HuH-7.5 (cell line): ENCODE results near the gene EXOSC7.

Experiments
- DNase-seq: peaks from one replicate; pipeline ENCODE4 v3.0.0; 2011; ENCODE audit warnings: low spot score

Gene EXOSC7

GRCh38 chr3:45055032-45055410 is 79.0 kb downstream of the EXOSC7 start:
- no peak for DNase-seq

DNA sequence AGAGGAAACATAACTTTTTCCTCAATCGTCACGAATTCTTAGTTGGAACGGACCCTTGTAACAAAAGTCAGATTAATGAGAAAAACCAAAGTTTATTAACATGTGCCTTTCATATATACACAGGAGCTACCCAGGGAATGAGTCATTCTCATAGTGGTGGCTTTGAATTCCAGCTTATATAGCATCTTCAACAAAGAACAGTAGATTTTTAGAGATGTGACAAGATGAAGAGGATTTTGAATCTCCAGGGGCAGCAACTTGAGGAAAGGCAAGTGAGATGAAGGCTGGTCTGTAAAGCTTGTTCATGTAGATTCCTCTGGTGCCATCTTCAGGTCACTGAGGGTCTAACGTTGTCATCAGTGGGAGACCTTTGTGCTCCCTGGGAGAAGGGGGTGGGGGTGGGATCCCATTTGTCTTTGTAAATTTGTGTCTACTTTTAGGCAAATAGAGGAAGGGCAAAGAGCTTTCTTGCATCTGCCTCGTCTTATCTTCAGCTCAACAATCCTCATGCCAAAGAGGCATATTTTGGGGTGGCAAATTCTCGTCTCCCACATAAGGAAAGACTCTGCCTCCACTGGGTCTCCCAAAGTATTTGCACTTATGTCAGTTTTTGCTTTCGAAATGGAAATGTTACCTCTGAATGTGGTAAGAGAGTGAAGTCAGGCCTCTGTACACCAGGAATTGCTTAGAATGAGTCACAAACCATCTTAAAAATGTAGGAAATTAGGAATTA is 79.5 kb downstream of the EXOSC7 start:
- DNase-seq = no peak

GRCh38 chr3:45056608-45057301 is 80.7 kb downstream of the EXOSC7 start:
- no peak for DNase-seq

DNA sequence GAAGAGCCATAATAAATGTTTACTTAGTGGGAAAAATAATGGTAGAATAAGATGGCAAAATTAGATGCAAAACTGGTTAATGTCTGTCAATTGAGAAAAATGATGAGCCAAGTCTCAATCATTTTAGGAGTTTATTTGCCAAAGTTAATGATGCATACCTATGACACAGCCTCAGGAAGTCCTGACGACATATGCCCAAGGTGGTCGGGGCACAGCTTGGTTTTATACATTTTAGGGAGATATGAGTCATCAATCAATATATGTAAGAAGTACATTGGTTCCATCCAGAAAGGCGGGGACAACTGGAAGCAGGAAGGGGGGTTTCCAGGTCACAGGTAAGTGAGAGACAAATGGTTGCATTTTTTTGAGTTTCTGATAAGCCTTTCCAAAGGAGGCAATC is 81.5 kb downstream of the EXOSC7 start:
- DNase-seq = no peak

DNA sequence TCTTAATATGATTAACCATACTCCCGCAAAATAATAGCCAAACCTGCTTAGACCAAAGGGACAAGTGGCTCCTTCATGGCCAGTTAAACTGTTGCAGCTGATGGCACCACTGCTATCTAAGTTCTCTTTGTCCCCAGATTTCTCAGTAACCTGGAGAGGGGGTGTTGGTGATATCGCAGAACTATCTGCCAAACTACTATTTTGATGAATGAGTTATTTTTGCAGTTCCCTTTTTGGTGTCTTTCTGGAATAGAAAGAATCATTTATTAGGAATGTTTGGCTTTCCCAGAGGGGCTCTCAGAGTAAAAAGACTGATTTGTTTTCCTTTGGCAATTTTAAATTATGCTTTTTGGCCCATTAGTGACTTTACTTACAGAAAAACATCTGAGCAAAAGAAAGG is 83.1 kb downstream of the EXOSC7 start:
- no peak for DNase-seq

- no peak for DNase-seq
Observed at GRCh38 chr3:45060165-45060892, 84.3 kb downstream of the EXOSC7 start.
